ENCODE results near the gene RFWD3. TPM values are rescaled to one million over a fixed set of nuclear protein-coding genes. Genes with fewer than 3 reads are reported as not detected.

Gene RFWD3
- total and polyA plus RNA-seq, 2 of the 13 experiments (the other 11 are each of a cell fraction or from before 2014, with no cell fraction given), result 23.4 to 62.6 TPM

- Histone ChIP-seq H3K36me3 (replicated peaks in 1 of 2; ENCODE audit: control insufficient read depth in 1 of 2, insufficient read depth in 2 of 2, low read length in 2 of 2) (peaks cover 4 to 14% of the 10 kb centered on the region in 2 experiments; a peak in 3 of 5 replicates), H3K9ac (ENCODE audit: insufficient read depth, low read depth, low read length) (no peak overlapping the region), H3K4me1 (ENCODE audit: insufficient read depth, low read length) (peaks cover 14% of the 10 kb centered on the region), H3K4me3 (replicated peaks in 1 of 3; ENCODE audit: insufficient read depth in 1 of 3, low read depth in 2 of 3, low read length in 3 of 3) (no peak overlapping the region), H3K79me2 (ENCODE audit: insufficient read depth, low read length) (no peaks in the 10 kb centered on the region), H3K4me2 (ENCODE audit: low read depth, low read length) (no peak overlapping the region), H3K27ac (ENCODE audit: extremely low read length, insufficient read depth, low read length) (no peak overlapping the region), H2AFZ (ENCODE audit: low read length) (no peak overlapping the region), H3K9me3 (ENCODE audit: low read length) (no peaks in the 10 kb centered on the region), H4K20me1 (ENCODE audit: insufficient read depth, low read length) (no peaks in the 10 kb centered on the region), H3K27me3 (ENCODE audit: control insufficient read depth in 1 of 2, insufficient read depth in 2 of 2, low read length in 2 of 2) (no peaks in the 10 kb centered on the region)
- no peak for DNase-seq (ENCODE audit: low spot score)
- ATAC-seq, result no peak
- intact Hi-C loops (cut with micrococcal nuclease; ENCODE audit: unreplicated experiment) (no loop called here), in situ Hi-C loops (cut with HindIII; ENCODE audit: extremely low pct_ligation_motif_present, low pct_unique_long_range_greater_than_20kb) (no loop called here)
- ChIA-PET POLR2A (interaction anchor here (1.2 to 2.2 kb wide), 3 partner anchors 14 to 20 kb away, joined by 4 to 11 read pairs (median 6); partner anchors contain the start of genes MLKL and RFWD3), CTCF (ENCODE audit: low intra/inter-chr PET ratio, low total read pairs) (no interaction called here)
- no TSS peak for BruUV-seq (replicated peaks)
- no peak for FAIRE-seq
- 97% methylated on average over 6 of the region's 6 CpGs for WGBS (ENCODE audit: low lambda C conversion rate)
- TF ChIP-seq ONECUT2 (CRISPR knock-in tag; IDR thresholded peaks at IDR 0.05) (no peak), ZBTB2 (CRISPR knock-in tag; IDR thresholded peaks at IDR 0.05; ENCODE audit: low read depth) (no peak), IRX3 (CRISPR knock-in tag; IDR thresholded peaks at IDR 0.05; ENCODE audit: borderline replicate concordance, low read depth) (no peak), ZNF318 (CRISPR knock-in tag; IDR thresholded peaks at IDR 0.05) (no peak), SNAPC2 (CRISPR knock-in tag; IDR thresholded peaks at IDR 0.05) (no peak), ZNF776 (CRISPR knock-in tag; IDR thresholded peaks at IDR 0.05) (no peak), MAFF (IDR thresholded peaks at IDR 0.05; ENCODE audit: low read depth, low read length) (no peak), MIER2 (CRISPR knock-in tag; IDR thresholded peaks at IDR 0.05) (no peak)
- TF ChIP-seq, protein P1, sequence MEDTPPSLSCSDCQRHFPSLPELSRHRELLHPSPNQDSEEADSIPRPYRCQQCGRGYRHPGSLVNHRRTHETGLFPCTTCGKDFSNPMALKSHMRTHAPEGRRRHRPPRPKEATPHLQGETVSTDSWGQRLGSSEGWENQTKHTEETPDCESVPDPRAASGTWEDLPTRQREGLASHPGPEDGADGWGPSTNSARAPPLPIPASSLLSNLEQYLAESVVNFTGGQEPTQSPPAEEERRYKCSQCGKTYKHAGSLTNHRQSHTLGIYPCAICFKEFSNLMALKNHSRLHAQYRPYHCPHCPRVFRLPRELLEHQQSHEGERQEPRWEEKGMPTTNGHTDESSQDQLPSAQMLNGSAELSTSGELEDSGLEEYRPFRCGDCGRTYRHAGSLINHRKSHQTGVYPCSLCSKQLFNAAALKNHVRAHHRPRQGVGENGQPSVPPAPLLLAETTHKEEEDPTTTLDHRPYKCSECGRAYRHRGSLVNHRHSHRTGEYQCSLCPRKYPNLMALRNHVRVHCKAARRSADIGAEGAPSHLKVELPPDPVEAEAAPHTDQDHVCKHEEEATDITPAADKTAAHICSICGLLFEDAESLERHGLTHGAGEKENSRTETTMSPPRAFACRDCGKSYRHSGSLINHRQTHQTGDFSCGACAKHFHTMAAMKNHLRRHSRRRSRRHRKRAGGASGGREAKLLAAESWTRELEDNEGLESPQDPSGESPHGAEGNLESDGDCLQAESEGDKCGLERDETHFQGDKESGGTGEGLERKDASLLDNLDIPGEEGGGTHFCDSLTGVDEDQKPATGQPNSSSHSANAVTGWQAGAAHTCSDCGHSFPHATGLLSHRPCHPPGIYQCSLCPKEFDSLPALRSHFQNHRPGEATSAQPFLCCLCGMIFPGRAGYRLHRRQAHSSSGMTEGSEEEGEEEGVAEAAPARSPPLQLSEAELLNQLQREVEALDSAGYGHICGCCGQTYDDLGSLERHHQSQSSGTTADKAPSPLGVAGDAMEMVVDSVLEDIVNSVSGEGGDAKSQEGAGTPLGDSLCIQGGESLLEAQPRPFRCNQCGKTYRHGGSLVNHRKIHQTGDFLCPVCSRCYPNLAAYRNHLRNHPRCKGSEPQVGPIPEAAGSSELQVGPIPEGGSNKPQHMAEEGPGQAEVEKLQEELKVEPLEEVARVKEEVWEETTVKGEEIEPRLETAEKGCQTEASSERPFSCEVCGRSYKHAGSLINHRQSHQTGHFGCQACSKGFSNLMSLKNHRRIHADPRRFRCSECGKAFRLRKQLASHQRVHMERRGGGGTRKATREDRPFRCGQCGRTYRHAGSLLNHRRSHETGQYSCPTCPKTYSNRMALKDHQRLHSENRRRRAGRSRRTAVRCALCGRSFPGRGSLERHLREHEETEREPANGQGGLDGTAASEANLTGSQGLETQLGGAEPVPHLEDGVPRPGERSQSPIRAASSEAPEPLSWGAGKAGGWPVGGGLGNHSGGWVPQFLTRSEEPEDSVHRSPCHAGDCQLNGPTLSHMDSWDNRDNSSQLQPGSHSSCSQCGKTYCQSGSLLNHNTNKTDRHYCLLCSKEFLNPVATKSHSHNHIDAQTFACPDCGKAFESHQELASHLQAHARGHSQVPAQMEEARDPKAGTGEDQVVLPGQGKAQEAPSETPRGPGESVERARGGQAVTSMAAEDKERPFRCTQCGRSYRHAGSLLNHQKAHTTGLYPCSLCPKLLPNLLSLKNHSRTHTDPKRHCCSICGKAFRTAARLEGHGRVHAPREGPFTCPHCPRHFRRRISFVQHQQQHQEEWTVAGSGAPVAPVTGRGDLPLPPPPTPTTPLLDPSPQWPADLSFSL (CRISPR knock-in tag; IDR thresholded peaks at IDR 0.05), result no peak
Observed at GRCh38 chr16:74680681-74681080, 14.0 kb upstream of the RFWD3 start.

Measured in HepG2 (cell line).